Endodermal cell (in vitro differentiated cells): ENCODE measurements around the gene S100A3. TPM values are rescaled to one million over a fixed set of nuclear protein-coding genes. Genes with fewer than 3 reads are reported as not detected.
"Not testable (repeated sequence)": the region's sequence is repeated elsewhere in the genome, so short reads cannot be mapped to it uniquely, and the experiment has no call there.

ENCODE experiments used
- DNase-seq: peaks from one replicate; pipeline ENCODE4 v3.0.0-alpha.2; 2017
- H3K27ac ChIP-seq: 2 replicates; pipeline ENCODE4 v1.5.1; 2013; ENCODE audit warnings: mild to moderate bottlenecking, low read depth, low read length, moderate library complexity
- H3K27me3 ChIP-seq: 2 replicates; pipeline ENCODE4 v1.6.1; 2013; ENCODE audit warnings: mild to moderate bottlenecking, low read length, moderate library complexity; ENCODE audit not compliant: insufficient read depth, control insufficient read depth, poor library complexity, severe bottlenecking
- H3K36me3 ChIP-seq: 2 replicates; pipeline ENCODE4 v1.7.0; 2013; ENCODE audit warnings: mild to moderate bottlenecking, low read length, moderate library complexity; ENCODE audit not compliant: control insufficient read depth, insufficient read depth
- H3K4me1 ChIP-seq: one replicate; pipeline ENCODE4 v1.7.0; 2013; ENCODE audit warnings: low read length; ENCODE audit not compliant: control insufficient read depth, insufficient read depth
- H3K4me3 ChIP-seq: 2 replicates; pipeline ENCODE4 v1.5.1; 2013; ENCODE audit warnings: mild to moderate bottlenecking, low read length, moderate library complexity
- H3K9ac ChIP-seq: 2 replicates; pipeline ENCODE4 v1.6.1; 2013; ENCODE audit warnings: mild to moderate bottlenecking, low read length, moderate library complexity; ENCODE audit not compliant: poor library complexity, severe bottlenecking; ENCODE audit errors: extremely low read depth
- H3K9me3 ChIP-seq: 2 replicates; pipeline ENCODE4 v1.6.1; 2013; ENCODE audit warnings: mild to moderate bottlenecking, low read length, moderate library complexity; ENCODE audit not compliant: control insufficient read depth
- H3K27ac Mint-ChIP-seq: 2 replicates; pipeline ENCODE4 v1.8.0; 2020; ENCODE audit warnings: mixed read lengths
- H3K27me3 Mint-ChIP-seq: 2 replicates; pipeline ENCODE4 v1.8.0; 2021; ENCODE audit warnings: mild to moderate bottlenecking, mixed read lengths; ENCODE audit not compliant: insufficient read depth
- H3K36me3 Mint-ChIP-seq: 2 replicates; pipeline ENCODE4 v1.8.0; 2020; ENCODE audit warnings: low read depth, mixed read lengths
- H3K4me1 Mint-ChIP-seq: 2 replicates; pipeline ENCODE4 v1.8.0; 2020; ENCODE audit warnings: mixed read lengths
- H3K4me3 Mint-ChIP-seq: 2 replicates; pipeline ENCODE4 v1.8.0; 2020; ENCODE audit warnings: mild to moderate bottlenecking, moderate library complexity, mixed read lengths
- H3K9me3 Mint-ChIP-seq: 2 replicates; pipeline ENCODE4 v1.8.0; 2020; ENCODE audit warnings: mild to moderate bottlenecking, mixed read lengths
- CTCF ChIP-seq: fragments of 200-600 bp; sonication (generic); conservative IDR thresholded peaks from 2 replicates; pipeline ENCODE4 v1.5.0; 2021; ENCODE audit warnings: antibody characterized with exemption, mild to moderate bottlenecking
- WGBS, 2 experiments: methylation state at CpG; one replicate each; pipeline versions ENCODE4 v1.1.5 to v1.1.7; 2013; ENCODE audit warnings: missing lambda C conversion rate in 2 of 2, mixed read lengths in 1 of 2; ENCODE audit not compliant: insufficient coverage in 1 of 2, insufficient read length in 1 of 2; 5-methylcytosine and 5-hydroxymethylcytosine counted together
- total RNA-seq, 2 donors: library from RNA; stranded (reverse); fragmentation: NEBNext Ultra II Directional in 1 of 2; extraction: Animal tissue kit (Norgen Biotek cat#: 25700) in 1 of 2; gene quantifications; 2 replicates in 1 of 2; 3 replicates in 1 of 2; pipeline ENCODE4 v1.2.1, GENCODE V29; 2021

Gene S100A3
- total RNA-seq, 2 donors from 2014 or later = not detected

- no peak overlapping the region for H3K4me3 Mint-ChIP-seq
- no peak overlapping the region for H3K4me3 ChIP-seq
- no peak for TF ChIP-seq CTCF
- peaks cover 11% of the 10 kb centered on the region for H3K4me1 ChIP-seq
- H3K27me3 Mint-ChIP-seq = no peaks in the 10 kb centered on the region
- H3K36me3 Mint-ChIP-seq = no peaks in the 10 kb centered on the region
- H3K4me1 Mint-ChIP-seq = peaks cover 23% of the 10 kb centered on the region
- H3K36me3 ChIP-seq = no peaks in the 10 kb centered on the region
- H3K27me3 ChIP-seq = no peaks in the 10 kb centered on the region
- 93 to 100% methylated on average over 2 to 6 of the region's 6 CpGs for WGBS, 2 experiments
- H3K9me3 Mint-ChIP-seq = no peaks in the 10 kb centered on the region
- H3K27ac Mint-ChIP-seq = no peak overlapping the region
- DNase-seq = no peak
- no peak overlapping the region for H3K9ac ChIP-seq
- H3K27ac ChIP-seq = no peak overlapping the region
- H3K9me3 ChIP-seq = no peaks in the 10 kb centered on the region
Observed at GRCh38 chr1:153563483-153563901, 14.4 kb upstream of the S100A3 start.

GRCh38 chr1:153562021-153562420, 13.0 kb upstream of the S100A3 start:
- 94 to 100% methylated on average over 3 of the region's 3 CpGs for WGBS, 2 experiments
- peaks cover 12% of the 10 kb centered on the region for H3K4me1 Mint-ChIP-seq
- not testable (repeated sequence) for H3K9ac ChIP-seq, DNase-seq, H3K4me3 ChIP-seq, H3K4me1 ChIP-seq, H3K27me3 Mint-ChIP-seq, H3K9me3 Mint-ChIP-seq, H3K27ac Mint-ChIP-seq, H3K27me3 ChIP-seq, H3K9me3 ChIP-seq, H3K36me3 ChIP-seq, H3K4me3 Mint-ChIP-seq, H3K36me3 Mint-ChIP-seq, H3K27ac ChIP-seq

GRCh38 chr1:153561466-153561985, 12.5 kb upstream of the S100A3 start:
- Mint-ChIP-seq H3K27me3 (no peaks in the 10 kb centered on the region), H3K4me1 (peaks cover 7% of the 10 kb centered on the region), H3K4me3 (no peak overlapping the region), H3K9me3 (no peaks in the 10 kb centered on the region), H3K27ac (no peak overlapping the region), H3K36me3 (no peaks in the 10 kb centered on the region)
- DNase-seq = no peak
- Histone ChIP-seq H3K36me3 (no peaks in the 10 kb centered on the region), H3K9me3 (no peaks in the 10 kb centered on the region), H3K27me3 (no peaks in the 10 kb centered on the region), H3K27ac (no peak overlapping the region), H3K9ac (no peak overlapping the region), H3K4me1 (peaks cover 2% of the 10 kb centered on the region), H3K4me3 (no peak overlapping the region)
- 92 to 100% methylated on average over 3 of the region's 3 CpGs for WGBS, 2 experiments
- TF ChIP-seq CTCF = no peak
